ENCODE data around the gene RAB40C.

Gene RAB40C

GRCh38 chr16:559021-559380 lies 30.9 kb upstream of the RAB40C start:
- TF ChIP-seq CTCF (IDR thresholded peaks at IDR 0.05; ENCODE audit: poor library complexity, severe bottlenecking) = no peak
- ATAC-seq (ENCODE audit: low read depth) (no peak), DNase-seq (ENCODE audit: low spot score) (no peak)
- Histone ChIP-seq H3K4me3 (ENCODE audit: severe bottlenecking) (no peak overlapping the region), H3K4me1 (ENCODE audit: insufficient read depth, poor library complexity, severe bottlenecking) (no peaks in the 10 kb centered on the region), H3K27ac (ENCODE audit: poor library complexity, severe bottlenecking) (no peak overlapping the region), H3K36me3 (ENCODE audit: low read depth) (no peaks in the 10 kb centered on the region), H3K27me3 (ENCODE audit: insufficient read depth, poor library complexity, severe bottlenecking) (peaks cover 35% of the 10 kb centered on the region), H3K9me3 (ENCODE audit: severe bottlenecking) (no peaks in the 10 kb centered on the region)

GRCh38 chr16:559411-560203 lies 30.3 kb upstream of the RAB40C start:
- Histone ChIP-seq H3K9me3 (ENCODE audit: severe bottlenecking) (no peaks in the 10 kb centered on the region), H3K4me1 (ENCODE audit: insufficient read depth, poor library complexity, severe bottlenecking) (no peaks in the 10 kb centered on the region), H3K27me3 (ENCODE audit: insufficient read depth, poor library complexity, severe bottlenecking) (peaks cover 35% of the 10 kb centered on the region), H3K4me3 (ENCODE audit: severe bottlenecking) (no peak overlapping the region), H3K27ac (ENCODE audit: poor library complexity, severe bottlenecking) (no peak overlapping the region), H3K36me3 (ENCODE audit: low read depth) (no peaks in the 10 kb centered on the region)
- no peak for TF ChIP-seq CTCF (IDR thresholded peaks at IDR 0.05; ENCODE audit: poor library complexity, severe bottlenecking)
- ATAC-seq (ENCODE audit: low read depth) (no peak), DNase-seq (ENCODE audit: low spot score) (no peak)

- Histone ChIP-seq H3K36me3 (ENCODE audit: low read depth) (no peaks in the 10 kb centered on the region), H3K27me3 (ENCODE audit: insufficient read depth, poor library complexity, severe bottlenecking) (peaks cover 35% of the 10 kb centered on the region), H3K27ac (ENCODE audit: poor library complexity, severe bottlenecking) (no peak within 1 kb of the TSS), H3K4me3 (ENCODE audit: severe bottlenecking) (no peak within 1 kb of the TSS), H3K4me1 (ENCODE audit: insufficient read depth, poor library complexity, severe bottlenecking) (no peaks in the 10 kb centered on the region), H3K9me3 (ENCODE audit: severe bottlenecking) (no peaks in the 10 kb centered on the region)
- ATAC-seq (ENCODE audit: low read depth) (no peak), DNase-seq (ENCODE audit: low spot score) (no peak)
- TF ChIP-seq CTCF (IDR thresholded peaks at IDR 0.05; ENCODE audit: poor library complexity, severe bottlenecking) = no peak
These were observed 29.6 kb upstream of the RAB40C start, which contains the start of gene PRR35 for GRCh38 chr16:560204-560700. PRR35 (plus strand) TSS chr16:560394; CDS start chr16:563295, 2,901 bp downstream.

- Histone ChIP-seq H3K36me3 (ENCODE audit: low read depth) (no peaks in the 10 kb centered on the region), H3K27ac (ENCODE audit: poor library complexity, severe bottlenecking) (no peak overlapping the region), H3K4me1 (ENCODE audit: insufficient read depth, poor library complexity, severe bottlenecking) (no peaks in the 10 kb centered on the region), H3K9me3 (ENCODE audit: severe bottlenecking) (no peaks in the 10 kb centered on the region), H3K4me3 (ENCODE audit: severe bottlenecking) (no peak overlapping the region), H3K27me3 (ENCODE audit: insufficient read depth, poor library complexity, severe bottlenecking) (peaks cover 35% of the 10 kb centered on the region)
- DNase-seq (ENCODE audit: low spot score) (no peak), ATAC-seq (ENCODE audit: low read depth) (no peak)
- TF ChIP-seq CTCF (IDR thresholded peaks at IDR 0.05; ENCODE audit: poor library complexity, severe bottlenecking) = no peak
These were observed 29.0 kb upstream of the RAB40C start for GRCh38 chr16:560701-561412.

Data from RWPE2 (cell line).